Neural crest cell (in vitro differentiated cells): Measurements from ENCODE around the gene AUH. TPM values are rescaled to one million over a fixed set of nuclear protein-coding genes. Genes with fewer than 3 reads are reported as not detected.

Experiments
- DNase-seq: peaks from one replicate; pipeline ENCODE4 v3.0.0; 2021; ENCODE audit warnings: low read depth, mixed read lengths, low spot score
- H3K27ac Mint-ChIP-seq: one replicate; pipeline ENCODE4 v1.8.0; 2021; ENCODE audit warnings: mild to moderate bottlenecking, mixed read lengths; ENCODE audit not compliant: unreplicated experiment
- H3K27me3 Mint-ChIP-seq: 2 replicates; pipeline ENCODE4 v1.8.0; 2021; ENCODE audit warnings: low read depth, mild to moderate bottlenecking, mixed read lengths
- H3K36me3 Mint-ChIP-seq: 2 replicates; pipeline ENCODE4 v1.8.0; 2021; ENCODE audit warnings: low read depth, mild to moderate bottlenecking, mixed read lengths
- H3K4me1 Mint-ChIP-seq: 2 replicates; pipeline ENCODE4 v1.8.0; 2021; ENCODE audit warnings: mixed read lengths
- H3K4me3 Mint-ChIP-seq: one replicate; pipeline ENCODE4 v1.8.0; 2021; ENCODE audit warnings: mild to moderate bottlenecking, mixed read lengths
- H3K9me3 Mint-ChIP-seq: 2 replicates; pipeline ENCODE4 v1.8.0; 2021; ENCODE audit warnings: mixed read lengths
- total RNA-seq: library from RNA; stranded (reverse); gene quantifications from 2 replicates; pipeline ENCODE4 v1.2.1, GENCODE V29; 2021
- TF ChIP-seq, protein P1 (sequence below): fragments of 200-600 bp; sonication (generic); conservative IDR thresholded peaks from 2 replicates; pipeline ENCODE4 v1.5.0; 2021; ENCODE audit warnings: antibody characterized with exemption, mild to moderate bottlenecking

Gene AUH
- total RNA-seq, 1 donor from 2014 or later = 10.8 TPM

DNA sequence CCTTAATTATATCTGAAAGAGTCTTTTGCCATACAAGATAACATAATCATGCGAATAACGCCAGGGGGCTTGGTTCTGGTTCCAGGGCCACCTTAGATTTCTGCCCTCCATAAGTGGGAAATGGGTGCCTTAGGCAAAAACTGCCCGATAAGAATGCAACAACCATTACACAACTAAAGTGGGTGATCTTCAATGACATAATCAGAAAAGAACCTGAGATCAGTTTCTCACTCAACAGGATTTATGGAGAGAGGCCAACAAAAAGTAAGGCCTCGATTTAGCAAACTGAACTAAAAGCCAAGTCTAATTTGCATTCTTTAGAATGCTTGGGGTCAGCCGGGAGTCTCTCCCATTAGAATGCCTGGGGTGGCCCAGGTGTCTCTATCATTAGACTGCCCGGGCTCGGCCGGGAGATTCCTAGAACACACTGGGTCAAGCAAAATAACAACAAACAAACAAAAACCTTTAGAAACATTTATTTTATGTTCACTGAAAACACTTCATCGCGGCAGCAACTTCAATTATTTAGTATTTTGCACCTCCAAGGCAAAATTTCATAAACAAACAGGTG lies 194.8 kb downstream of the AUH start:
- TF ChIP-seq, protein P1, sequence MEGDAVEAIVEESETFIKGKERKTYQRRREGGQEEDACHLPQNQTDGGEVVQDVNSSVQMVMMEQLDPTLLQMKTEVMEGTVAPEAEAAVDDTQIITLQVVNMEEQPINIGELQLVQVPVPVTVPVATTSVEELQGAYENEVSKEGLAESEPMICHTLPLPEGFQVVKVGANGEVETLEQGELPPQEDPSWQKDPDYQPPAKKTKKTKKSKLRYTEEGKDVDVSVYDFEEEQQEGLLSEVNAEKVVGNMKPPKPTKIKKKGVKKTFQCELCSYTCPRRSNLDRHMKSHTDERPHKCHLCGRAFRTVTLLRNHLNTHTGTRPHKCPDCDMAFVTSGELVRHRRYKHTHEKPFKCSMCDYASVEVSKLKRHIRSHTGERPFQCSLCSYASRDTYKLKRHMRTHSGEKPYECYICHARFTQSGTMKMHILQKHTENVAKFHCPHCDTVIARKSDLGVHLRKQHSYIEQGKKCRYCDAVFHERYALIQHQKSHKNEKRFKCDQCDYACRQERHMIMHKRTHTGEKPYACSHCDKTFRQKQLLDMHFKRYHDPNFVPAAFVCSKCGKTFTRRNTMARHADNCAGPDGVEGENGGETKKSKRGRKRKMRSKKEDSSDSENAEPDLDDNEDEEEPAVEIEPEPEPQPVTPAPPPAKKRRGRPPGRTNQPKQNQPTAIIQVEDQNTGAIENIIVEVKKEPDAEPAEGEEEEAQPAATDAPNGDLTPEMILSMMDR = no peak
- Mint-ChIP-seq H3K4me1 (peaks cover 11% of the 10 kb centered on the region), H3K36me3 (peaks cover 2% of the 10 kb centered on the region), H3K4me3 (no peak overlapping the region), H3K9me3 (peaks cover 9% of the 10 kb centered on the region), H3K27ac (no peak overlapping the region), H3K27me3 (no peaks in the 10 kb centered on the region)
- DNase-seq = no peak

DNA sequence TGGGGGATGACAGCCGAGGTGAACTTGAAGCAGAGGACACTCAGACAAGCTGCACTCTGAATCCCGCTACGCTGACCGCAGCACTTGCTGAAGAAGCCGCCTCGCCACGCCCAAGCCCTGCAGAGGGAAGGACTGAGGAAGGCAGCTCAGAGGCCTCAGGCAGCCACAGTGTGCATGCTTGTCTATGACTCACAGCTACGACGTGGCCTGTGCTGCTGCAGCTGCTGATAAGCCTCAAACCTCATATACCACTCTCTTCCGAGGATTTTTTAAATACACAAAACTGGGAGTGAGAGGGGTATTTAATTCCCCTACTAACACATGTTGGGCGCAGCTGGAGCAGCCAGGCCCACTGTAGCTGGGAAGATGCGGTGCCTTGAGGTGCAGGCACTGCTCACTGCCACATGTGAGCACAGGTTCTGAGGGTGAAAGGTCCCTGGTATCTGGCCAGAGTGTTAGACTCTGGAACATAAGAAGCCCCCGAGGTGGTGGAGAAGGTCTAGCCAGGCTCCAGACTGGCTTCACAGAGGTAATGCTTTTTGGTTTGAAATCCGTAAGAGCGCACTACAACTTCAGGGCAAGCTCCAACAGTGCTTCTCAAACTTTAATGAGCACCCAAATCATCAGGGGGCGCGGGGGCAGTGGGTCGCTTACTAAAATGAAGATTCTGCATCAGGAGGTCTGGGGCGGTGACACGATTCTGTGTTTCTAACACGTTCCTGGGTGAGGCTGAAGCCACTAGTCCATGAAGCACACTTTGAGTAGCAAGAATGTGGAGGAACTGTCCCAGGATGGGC lies 196.8 kb downstream of the AUH start:
- no peaks in the 10 kb centered on the region for H3K27me3 Mint-ChIP-seq
- TF ChIP-seq, protein P1 = no peak
- no peaks in the 10 kb centered on the region for H3K36me3 Mint-ChIP-seq
- no peak for DNase-seq
- H3K9me3 Mint-ChIP-seq = no peaks in the 10 kb centered on the region
- H3K4me3 Mint-ChIP-seq = no peak overlapping the region
- no peak overlapping the region for H3K27ac Mint-ChIP-seq
- peaks cover 11% of the 10 kb centered on the region for H3K4me1 Mint-ChIP-seq

Other genes with a start within 250 kb of the AUH start
- 16.2 and 16.8 TPM in 2 replicates for gene NFIL3, start 61.9 kb upstream of the AUH start, total RNA-seq